Activated CD8-positive, alpha-beta memory T cell treated with anti-CD3 and anti-CD28 coated beads for 4 hours (primary cell): Measurements from ENCODE around the gene SLC6A19.

Experiments
- DNase-seq, 2 donors: peaks; one replicate each; pipeline ENCODE4 v3.0.0-alpha.2; 2020; ENCODE audit warnings: low read depth in 2 of 2

Gene SLC6A19

GRCh38 chr5:1180841-1181271 lies 20.5 kb upstream of the SLC6A19 start:
- DNase-seq, result no peak

- no peak for DNase-seq
These were observed 19.7 kb upstream of the SLC6A19 start for GRCh38 chr5:1181451-1182359.

GRCh38 chr5:1182360-1182632 lies 19.1 kb upstream of the SLC6A19 start:
- no peak for DNase-seq

GRCh38 chr5:1182633-1183423 lies 18.6 kb upstream of the SLC6A19 start:
- DNase-seq, result no peak

- no peak for DNase-seq
These were observed 17.8 kb upstream of the SLC6A19 start for GRCh38 chr5:1183424-1184162.

GRCh38 chr5:1184163-1184470 lies 17.3 kb upstream of the SLC6A19 start:
- no peak for DNase-seq

GRCh38 chr5:1184481-1184880 lies 16.9 kb upstream of the SLC6A19 start:
- DNase-seq, result no peak

GRCh38 chr5:1185038-1185627 lies 16.3 kb upstream of the SLC6A19 start:
- no peak for DNase-seq

- DNase-seq, result no peak
These were observed 15.6 kb upstream of the SLC6A19 start for GRCh38 chr5:1185629-1186350.

GRCh38 chr5:1186351-1187233 lies 14.8 kb upstream of the SLC6A19 start:
- DNase-seq, result no peak

- DNase-seq, result no peak
These were observed 14.0 kb upstream of the SLC6A19 start for GRCh38 chr5:1187234-1187949.

- no peak for DNase-seq
These were observed 13.5 kb upstream of the SLC6A19 start for GRCh38 chr5:1187950-1188334.

- no peak for DNase-seq
These were observed 12.9 kb upstream of the SLC6A19 start for GRCh38 chr5:1188464-1188863.

GRCh38 chr5:1189269-1189668 lies 12.1 kb upstream of the SLC6A19 start:
- no peak for DNase-seq

GRCh38 chr5:1190278-1190677 lies 11.1 kb upstream of the SLC6A19 start:
- no peak for DNase-seq

GRCh38 chr5:1190837-1191239 lies 10.6 kb upstream of the SLC6A19 start:
- no peak for DNase-seq

GRCh38 chr5:1192971-1193590 lies 8.3 kb upstream of the SLC6A19 start:
- DNase-seq, result no peak

GRCh38 chr5:1193591-1193985 lies 7.8 kb upstream of the SLC6A19 start:
- DNase-seq, result no peak

GRCh38 chr5:1194378-1194777 lies 7.0 kb upstream of the SLC6A19 start:
- no peak for DNase-seq
